WTC11 (cell line): ENCODE data around the gene EHMT1. TPM values are rescaled to one million over a fixed set of nuclear protein-coding genes. Genes with fewer than 3 reads are reported as not detected.

Experiments used
- ATAC-seq: fragments of 200-7000 bp; cut with Tn5 transposase; 2 replicates; pipeline ENCODE4 v1.10.0; 2021; ENCODE audit warnings: mild to moderate bottlenecking, moderate library complexity
- CTCF ChIA-PET: fragments of 300-600 bp; sonication (Branson Sonifier 250); formaldehyde crosslinking; loops from one replicate; lab custom pipeline; 2021; ENCODE audit warnings: antibody characterized with exemption; lab: Charles Lee
- POLR2A ChIA-PET: fragments of 350-600 bp; sonication (Branson Sonifier 250); formaldehyde crosslinking; loops from one replicate; lab custom pipeline; 2021; ENCODE audit warnings: antibody characterized with exemption; lab: Charles Lee
- DNase-seq: peaks from one replicate; pipeline ENCODE4 v3.0.0; 2021; ENCODE audit warnings: low spot score
- H3K27ac Mint-ChIP-seq: 2 replicates; pipeline ENCODE4 v1.8.0; 2021; ENCODE audit warnings: mixed read lengths
- H3K27me3 Mint-ChIP-seq: 2 replicates; pipeline ENCODE4 v1.8.0; 2021; ENCODE audit warnings: low read depth, mild to moderate bottlenecking, moderate library complexity, mixed read lengths
- H3K36me3 Mint-ChIP-seq: 2 replicates; pipeline ENCODE4 v1.8.0; 2021; ENCODE audit warnings: mixed read lengths
- H3K4me1 Mint-ChIP-seq: 2 replicates; pipeline ENCODE4 v1.8.0; 2022; ENCODE audit warnings: mixed read lengths
- H3K4me3 Mint-ChIP-seq: 2 replicates; pipeline ENCODE4 v1.8.0; 2021; ENCODE audit warnings: mild to moderate bottlenecking, moderate library complexity, mixed read lengths
- H3K9me3 Mint-ChIP-seq: 2 replicates; pipeline ENCODE4 v1.8.0; 2021; ENCODE audit warnings: mixed read lengths
- ATF1 ChIP-seq: sonication (generic); formaldehyde crosslinking; IDR thresholded peaks from 2 replicates; pipeline ENCODE4 v1.8.1; 2023; ENCODE audit warnings: mild to moderate bottlenecking, moderate library complexity, missing genetic modification reagents
- ATF2 ChIP-seq: sonication (generic); formaldehyde crosslinking; IDR thresholded peaks from 2 replicates; pipeline ENCODE4 v1.8.1; 2022; ENCODE audit warnings: low read depth, missing genetic modification reagents, borderline replicate concordance
- ATF3 ChIP-seq: sonication (generic); formaldehyde crosslinking; conservative IDR thresholded peaks from 2 replicates; pipeline ENCODE4 v1.8.1; 2022; ENCODE audit warnings: mild to moderate bottlenecking, missing genetic modification reagents
- E2F1 ChIP-seq: sonication (generic); formaldehyde crosslinking; IDR thresholded peaks from 2 replicates; pipeline ENCODE4 v1.8.0; 2022; ENCODE audit warnings: mild to moderate bottlenecking, missing genetic modification reagents
- ELF4 ChIP-seq: sonication (generic); formaldehyde crosslinking; IDR thresholded peaks from 2 replicates; pipeline ENCODE4 v1.8.1; 2022; ENCODE audit warnings: low read depth, mild to moderate bottlenecking, moderate library complexity, missing genetic modification reagents
- EMX1 ChIP-seq: fragments of 250-450 bp; sonication (Bioruptor Pico); IDR thresholded peaks from 2 replicates; pipeline ENCODE4 v1.8.0; 2021; ENCODE audit warnings: mild to moderate bottlenecking
- ETV6 ChIP-seq: sonication (generic); formaldehyde crosslinking; IDR thresholded peaks from 2 replicates; pipeline ENCODE4 v1.8.1; 2022; ENCODE audit warnings: mild to moderate bottlenecking, missing genetic modification reagents
- FOXK1 ChIP-seq: sonication (generic); formaldehyde crosslinking; IDR thresholded peaks from 2 replicates; pipeline ENCODE4 v1.8.0; 2022; ENCODE audit warnings: mild to moderate bottlenecking, moderate library complexity, missing genetic modification reagents
- FOXP1 ChIP-seq: sonication (generic); formaldehyde crosslinking; IDR thresholded peaks from 2 replicates; pipeline ENCODE4 v1.8.0; 2022; ENCODE audit warnings: missing genetic modification reagents, mild to moderate bottlenecking, moderate library complexity, borderline replicate concordance
- HMGA2 ChIP-seq: fragments of 250-450 bp; sonication (Bioruptor Pico); IDR thresholded peaks from 2 replicates; pipeline ENCODE4 v1.4.0; 2021; ENCODE audit warnings: mild to moderate bottlenecking, moderate library complexity
- IRF1 ChIP-seq: sonication (generic); formaldehyde crosslinking; IDR thresholded peaks from 2 replicates; pipeline ENCODE4 v1.8.0; 2023; ENCODE audit warnings: missing genetic modification reagents
- KAT7 ChIP-seq: sonication (generic); formaldehyde crosslinking; IDR thresholded peaks from 2 replicates; pipeline ENCODE4 v1.8.1; 2023; ENCODE audit warnings: missing genetic modification reagents, mild to moderate bottlenecking, borderline replicate concordance
- NR2C2 ChIP-seq: sonication (generic); formaldehyde crosslinking; IDR thresholded peaks from 2 replicates; pipeline ENCODE4 v1.8.0; 2022; ENCODE audit warnings: mild to moderate bottlenecking, missing genetic modification reagents
- TCF7 ChIP-seq: sonication (generic); formaldehyde crosslinking; IDR thresholded peaks from 2 replicates; pipeline ENCODE4 v1.8.0; 2022; ENCODE audit warnings: mild to moderate bottlenecking, low read depth, missing genetic modification reagents, moderate library complexity
- TP53 ChIP-seq: sonication (generic); formaldehyde crosslinking; IDR thresholded peaks from 2 replicates; pipeline ENCODE4 v1.8.1; 2023; ENCODE audit warnings: mild to moderate bottlenecking, missing genetic modification reagents
- ZBTB21 ChIP-seq: sonication (generic); formaldehyde crosslinking; IDR thresholded peaks from 2 replicates; pipeline ENCODE4 v1.8.1; 2023; ENCODE audit warnings: mild to moderate bottlenecking, missing genetic modification reagents, borderline replicate concordance
- ZNF219 ChIP-seq: sonication (generic); formaldehyde crosslinking; IDR thresholded peaks from 2 replicates; pipeline ENCODE4 v1.8.0; 2023; ENCODE audit warnings: missing genetic modification reagents, mild to moderate bottlenecking, borderline replicate concordance
- ZNF396 ChIP-seq: fragments of 250-450 bp; sonication (Bioruptor Pico); IDR thresholded peaks from 2 replicates; pipeline ENCODE4 v1.8.0; 2021; ENCODE audit warnings: mild to moderate bottlenecking, moderate library complexity, borderline replicate concordance
- ZNF512 ChIP-seq: sonication (generic); formaldehyde crosslinking; IDR thresholded peaks from 2 replicates; pipeline ENCODE4 v1.8.1; 2022; ENCODE audit warnings: missing genetic modification reagents, borderline replicate concordance
- ZNF532 ChIP-seq: fragments of 250-450 bp; sonication (Bioruptor Pico); IDR thresholded peaks from 2 replicates; pipeline ENCODE4 v1.9.0; 2021; ENCODE audit warnings: mild to moderate bottlenecking, borderline replicate concordance
- ZSCAN18 ChIP-seq: fragments of 250-450 bp; sonication (Bioruptor Pico); IDR thresholded peaks from 2 replicates; pipeline ENCODE4 v2.1.2; 2022; ENCODE audit warnings: mild to moderate bottlenecking, moderate library complexity
- total RNA-seq: library from RNA; stranded (reverse); gene quantifications from 3 replicates; pipeline ENCODE4 v1.2.3, GENCODE V29; 2021

Gene EHMT1
- total RNA-seq, 1 experiment from 2014 or later = 170 TPM

- peak; percentile 87; the same call in 1 of the 2 replicates for TF ChIP-seq ELF4 (CRISPR knock-in tag)
Observed at GRCh38 chr9:137578518-137579258, 40.1 kb upstream of the EHMT1 start, which contains the start of gene DPH7 (continued).

GRCh38 chr9:137579259-137579604, 39.6 kb upstream of the EHMT1 start:
- Mint-ChIP-seq H3K27ac (peak overlapping the region; percentile 36), H3K9me3 (no peaks in the 10 kb centered on the region), H3K27me3 (no peaks in the 10 kb centered on the region), H3K4me3 (peak overlapping the region; percentile 80), H3K36me3 (peaks cover 33% of the 10 kb centered on the region), H3K4me1 (peaks cover 28% of the 10 kb centered on the region)
- peak; percentile 9 for ATAC-seq
- TF ChIP-seq FOXP1 (CRISPR knock-in tag) = no peak
- no peak for TF ChIP-seq KAT7 (CRISPR knock-in tag)
- TF ChIP-seq E2F1 = no peak
- TF ChIP-seq HMGA2 (CRISPR knock-in tag) = no peak
- TF ChIP-seq ATF2 (CRISPR knock-in tag) = no peak
- TF ChIP-seq ZNF219 (CRISPR knock-in tag) = no peak
- TF ChIP-seq NR2C2 (CRISPR knock-in tag) = no peak
- no peak for TF ChIP-seq ZNF396 (CRISPR knock-in tag)
- no peak for TF ChIP-seq ZSCAN18
- TF ChIP-seq FOXK1 = no peak
- TF ChIP-seq ZNF532 (CRISPR knock-in tag) = no peak
- TF ChIP-seq EMX1 (CRISPR knock-in tag) = no peak
- TF ChIP-seq TCF7 (CRISPR knock-in tag) = no peak
- TF ChIP-seq ZNF512 (CRISPR knock-in tag) = no peak
- no peak for TF ChIP-seq ETV6
- no peak for TF ChIP-seq IRF1
- TF ChIP-seq ATF1 (CRISPR knock-in tag) = no peak
- TF ChIP-seq ZBTB21 (CRISPR knock-in tag) = no peak
- TF ChIP-seq ATF3 (CRISPR knock-in tag) = no peak
- no peak for TF ChIP-seq TP53
- DNase-seq = no peak
- POLR2A ChIA-PET = interaction anchor here (0.7 to 1.9 kb wide), 2 partner anchors 10 to 86 kb away, joined by 4 to 7 read pairs; no protein-coding TSS in a partner anchor
- CTCF ChIA-PET = interaction anchor here (0.6 to 4.2 kb wide), 14 partner anchors 9 to 443 kb away, joined by 3 to 51 read pairs (median 4); partner anchors contain the start of genes ARRDC1, MRPL41 and ZMYND19
